NCI-H460 (cell line): ENCODE results near the gene KSR2. TPM values are rescaled to one million over a fixed set of nuclear protein-coding genes. Genes with fewer than 3 reads are reported as not detected.
"Not testable (repeated sequence)": the region's sequence is repeated elsewhere in the genome, so short reads cannot be mapped to it uniquely, and the experiment has no call there.

Source experiments
- DNase-seq: peaks from one replicate; pipeline ENCODE4 v3.0.0-alpha.2; 2016; ENCODE audit warnings: low read depth; ENCODE audit errors: extremely low read depth
- total RNA-seq: library from RNA; depleted of rRNA; stranded (reverse); fragments of >200 nt; shearing (Covaris generic); gene quantifications from 2 replicates; pipeline ENCODE4 v1.2.3, GENCODE V29; 2014

The KSR2 gene
- total RNA-seq, 1 experiment from 2014 or later, result not detected

DNA sequence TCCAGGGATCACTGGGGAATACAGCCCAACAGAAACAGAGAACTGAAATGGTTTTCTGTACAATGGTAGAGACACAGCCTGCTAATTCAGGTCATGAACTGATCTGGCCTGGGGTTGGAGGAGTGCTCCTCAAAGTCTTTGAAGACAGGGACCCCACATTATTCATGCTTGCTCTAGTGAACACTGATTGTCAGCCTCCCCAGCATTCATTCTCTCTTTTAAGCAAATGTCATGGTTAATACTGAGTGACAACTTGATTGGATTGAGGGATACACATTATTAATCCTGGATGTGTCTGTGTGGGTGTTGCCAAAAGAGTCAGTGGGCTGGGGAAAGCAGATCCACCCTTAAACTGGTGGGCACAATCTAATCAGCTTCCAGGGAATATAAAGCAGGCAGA lies 319.0 kb downstream of the KSR2 start:
- no peak for DNase-seq

DNA sequence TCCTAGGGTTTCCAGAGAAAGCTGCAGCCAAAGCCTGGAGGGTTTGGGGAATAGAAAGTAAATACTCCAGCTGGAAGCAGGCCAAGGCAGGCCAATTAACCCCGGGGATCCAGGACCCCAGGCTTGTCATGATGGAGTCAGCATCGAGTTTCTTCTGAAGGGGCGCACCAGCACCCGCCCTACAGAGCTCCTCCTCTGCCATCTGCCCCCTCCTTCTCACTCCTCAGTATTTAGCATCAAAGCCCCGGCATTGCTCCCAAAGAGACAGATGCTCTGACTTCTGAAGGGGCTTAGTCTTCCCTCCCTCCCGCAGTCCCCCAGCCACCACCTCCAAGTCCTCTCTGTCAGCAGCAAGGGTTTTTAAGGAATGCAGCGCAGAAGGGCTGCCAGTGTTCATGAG lies 322.3 kb downstream of the KSR2 start:
- no peak for DNase-seq

GRCh38 chr12:117645473-117645872 lies 323.3 kb downstream of the KSR2 start:
- no peak for DNase-seq

GRCh38 chr12:117643971-117644370 lies 324.8 kb downstream of the KSR2 start:
- no peak for DNase-seq

- DNase-seq, result no peak
Observed at GRCh38 chr12:117641885-117642284, 326.9 kb downstream of the KSR2 start.

DNA sequence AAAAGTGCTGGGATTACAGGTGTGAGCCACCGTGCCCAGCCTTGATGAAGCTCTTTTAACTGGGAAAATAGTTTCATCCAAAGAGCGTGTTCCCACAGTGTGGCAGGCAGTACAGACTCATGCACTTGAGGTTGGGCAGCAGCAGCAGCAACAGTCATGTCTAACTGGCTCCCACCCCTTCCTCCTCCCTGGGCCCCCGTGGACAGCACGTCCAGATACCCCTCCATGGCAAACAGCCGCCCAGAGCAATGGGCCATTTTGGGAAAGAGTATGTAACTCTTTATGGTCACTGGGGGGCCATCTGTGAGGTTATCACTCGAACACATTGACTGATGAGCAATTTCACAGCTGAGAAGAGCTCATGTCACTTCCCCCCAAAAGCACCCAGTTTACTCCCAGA lies 328.3 kb downstream of the KSR2 start:
- no peak for DNase-seq

DNA sequence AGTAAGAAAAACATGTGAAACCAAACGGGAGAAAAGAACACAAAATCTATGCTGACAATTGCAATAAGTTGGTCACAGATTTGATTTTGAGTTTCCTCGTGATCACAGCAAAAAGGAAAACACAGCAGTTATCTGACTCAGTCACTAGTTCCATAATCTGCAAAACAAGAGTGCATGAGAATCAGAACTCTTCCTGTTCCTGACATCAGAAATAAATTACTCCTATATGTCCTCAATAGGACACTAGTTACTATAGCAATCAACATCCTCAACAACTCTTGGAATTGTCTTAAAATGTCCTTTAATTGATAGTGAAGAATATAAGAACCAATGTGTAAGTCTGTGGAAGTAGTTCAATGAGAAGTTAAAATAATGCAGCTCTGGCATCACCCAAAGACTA lies 339.3 kb downstream of the KSR2 start:
- DNase-seq, result no peak

DNA sequence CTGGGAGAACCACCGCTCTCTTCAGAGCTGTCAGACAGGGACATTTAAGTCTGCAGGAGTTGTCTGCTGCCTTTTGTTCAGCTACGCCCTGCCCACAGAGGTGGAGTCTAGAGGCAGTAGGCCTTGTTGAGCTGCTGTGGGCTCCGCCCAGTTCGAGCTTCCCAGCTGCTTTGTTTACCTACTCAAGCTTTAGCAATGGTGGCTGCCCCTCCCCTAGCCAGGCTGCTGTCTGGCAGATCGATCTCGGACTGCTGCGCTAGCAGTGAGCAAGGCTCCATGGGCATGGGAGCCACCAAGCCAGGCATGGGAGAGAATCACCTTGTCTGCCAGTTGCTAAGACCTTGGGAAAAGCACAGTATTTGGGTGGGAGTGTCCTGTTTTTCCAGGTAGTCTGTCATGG lies 340.1 kb downstream of the KSR2 start:
- not testable (repeated sequence) for DNase-seq

GRCh38 chr12:117622741-117623140 lies 346.0 kb downstream of the KSR2 start:
- DNase-seq, result no peak

- no peak for DNase-seq
Observed at GRCh38 chr12:117622087-117622486, 346.7 kb downstream of the KSR2 start.

DNA sequence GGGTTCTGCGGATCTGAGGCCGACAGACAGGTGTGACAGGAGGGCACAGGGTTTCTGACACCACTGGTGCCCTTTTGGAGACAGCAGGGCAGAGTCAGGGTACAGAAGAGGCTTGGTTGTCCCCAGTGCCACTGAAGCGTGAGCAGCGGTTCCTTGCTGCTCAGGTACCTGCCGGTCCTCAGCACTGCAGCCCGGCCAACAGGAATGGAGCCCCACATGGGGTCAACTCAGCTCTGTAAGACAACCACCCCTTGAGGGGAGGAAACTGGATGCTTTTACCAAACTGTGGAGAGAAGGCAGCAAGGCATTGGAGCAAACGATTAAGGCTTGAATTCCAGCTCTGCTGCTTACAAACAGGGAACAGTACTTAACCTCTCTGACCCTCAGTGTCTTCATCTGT lies 361.0 kb downstream of the KSR2 start:
- DNase-seq, result no peak

DNA sequence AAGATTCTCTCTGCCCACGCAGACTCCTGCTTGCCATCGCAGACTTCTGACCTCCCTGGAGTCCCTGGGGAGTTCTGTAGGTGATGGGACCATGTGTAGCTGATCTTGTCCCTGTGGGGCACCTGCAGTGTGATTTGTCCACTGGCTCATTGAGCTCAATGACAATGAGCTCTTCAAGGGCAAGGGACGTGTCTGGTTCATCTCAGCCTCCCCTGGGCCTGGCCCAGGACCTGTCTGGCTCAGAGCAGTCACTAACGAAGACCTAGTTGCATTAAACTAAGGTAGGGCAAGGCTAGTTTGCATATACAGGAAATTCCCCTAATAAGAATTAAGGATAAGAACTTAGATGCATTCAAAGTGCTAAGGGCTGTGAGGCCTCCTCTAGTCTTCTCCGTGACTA lies 361.8 kb downstream of the KSR2 start:
- DNase-seq, result no peak

DNA sequence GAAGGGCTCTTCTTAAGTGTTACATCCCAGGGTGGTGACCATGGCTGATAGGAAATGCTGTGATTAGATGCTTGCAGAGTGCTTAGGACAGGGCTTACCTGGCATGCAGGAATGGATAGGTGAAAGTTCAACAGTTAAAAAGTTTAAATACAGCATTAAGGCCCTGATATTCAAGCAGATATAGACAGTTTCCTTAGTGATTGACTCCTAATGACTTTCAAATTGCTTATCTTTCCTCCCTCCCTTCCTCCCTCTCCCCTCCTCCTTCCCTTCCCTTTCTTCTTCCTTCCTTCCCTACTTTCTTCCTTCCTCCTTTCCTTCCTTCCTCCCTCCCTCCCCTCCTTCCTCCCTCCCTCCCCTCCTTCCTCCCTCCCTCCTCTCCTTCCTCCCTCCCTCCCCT lies 362.8 kb downstream of the KSR2 start:
- no peak for DNase-seq

DNA sequence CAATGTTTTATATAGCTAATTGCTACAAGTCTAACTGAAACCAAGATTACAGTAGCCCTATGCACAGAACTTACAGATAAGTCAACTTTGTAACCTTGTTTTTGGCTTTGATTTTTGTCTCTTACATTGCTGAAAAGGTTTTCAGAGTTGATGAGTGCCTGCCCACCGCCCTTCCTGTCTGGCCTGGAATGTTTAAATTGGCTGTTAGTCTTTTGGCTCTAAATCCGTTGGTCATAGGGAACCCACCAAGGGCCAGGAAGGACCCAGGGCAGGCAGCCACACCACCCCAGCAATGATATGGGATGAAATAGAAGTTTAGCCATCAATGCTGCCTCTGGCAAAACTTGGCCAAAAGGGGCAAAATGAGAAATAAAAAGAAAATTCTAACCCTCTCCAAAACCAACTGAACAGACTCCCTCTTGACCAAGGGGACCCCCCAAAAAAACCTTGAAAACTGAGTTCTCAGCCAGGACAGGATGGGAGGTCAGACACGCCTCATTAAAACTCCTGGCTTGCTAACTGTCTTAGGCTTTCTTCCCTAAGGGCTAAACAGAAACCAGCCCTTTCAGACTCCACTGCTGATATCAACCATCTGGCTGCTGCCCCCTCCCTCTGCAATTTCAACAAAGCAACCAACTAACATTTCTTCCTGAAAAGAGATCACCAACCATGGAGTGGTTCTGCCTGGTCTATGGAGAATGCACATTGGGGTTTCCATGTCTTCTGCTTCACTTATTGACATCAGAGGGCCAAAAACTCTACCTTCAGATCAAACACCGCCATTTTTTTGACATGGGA lies 365.3 kb downstream of the KSR2 start:
- no peak for DNase-seq

GRCh38 chr12:117599849-117600248 lies 368.9 kb downstream of the KSR2 start:
- DNase-seq, result no peak

GRCh38 chr12:117596968-117597367 lies 371.8 kb downstream of the KSR2 start:
- DNase-seq, result no peak

- no peak for DNase-seq
Observed at GRCh38 chr12:117595751-117596150, 373.0 kb downstream of the KSR2 start.

DNA sequence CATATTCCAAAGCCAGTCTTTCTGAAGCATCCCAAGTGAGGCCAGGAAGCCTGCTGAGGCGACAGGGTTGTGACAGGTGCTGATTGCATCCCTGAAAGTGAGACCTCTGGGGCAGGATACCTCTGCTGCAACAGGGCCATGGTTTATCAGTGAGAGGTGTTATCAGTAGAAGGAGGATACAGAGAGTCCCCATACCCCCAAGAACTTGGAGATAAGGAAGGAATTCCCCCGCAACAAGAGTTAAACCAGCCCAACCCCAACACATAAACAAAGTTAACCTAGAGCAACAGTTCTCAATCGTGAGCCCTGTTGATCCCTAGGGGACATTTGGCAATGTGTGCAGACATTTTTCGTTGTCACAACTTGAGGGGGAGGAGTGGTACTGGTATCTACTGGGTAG lies 374.3 kb downstream of the KSR2 start:
- DNase-seq, result no peak

DNA sequence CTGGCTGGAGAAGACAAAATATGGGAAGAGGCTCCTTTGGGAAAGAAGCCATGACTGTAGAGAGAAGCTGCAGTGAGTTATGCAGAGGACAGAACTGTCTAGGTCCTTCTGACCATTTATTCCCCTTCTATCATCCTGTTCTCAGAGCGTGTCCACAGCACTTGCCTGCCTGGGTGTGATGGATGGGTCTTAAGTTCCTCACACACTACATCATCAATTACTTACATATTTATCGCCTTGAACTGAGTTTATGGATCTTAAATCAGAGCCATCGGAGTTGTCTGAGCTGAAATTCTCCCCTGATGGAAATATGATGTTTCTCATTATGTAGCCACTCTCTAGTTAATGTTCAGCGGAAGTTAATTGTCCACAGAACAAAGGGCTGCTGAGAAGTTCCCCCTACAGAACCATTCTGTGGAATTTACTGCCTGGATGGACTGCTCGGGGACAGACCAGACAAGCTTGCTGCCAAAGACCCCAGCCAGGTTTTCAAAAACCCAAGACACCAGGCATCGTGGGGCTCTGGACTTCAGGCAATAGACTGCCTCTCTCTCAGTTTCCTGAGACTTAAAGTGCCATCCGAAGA lies 374.9 kb downstream of the KSR2 start:
- no peak for DNase-seq

GRCh38 chr12:117592588-117593305 lies 376.0 kb downstream of the KSR2 start:
- DNase-seq, result no peak

DNA sequence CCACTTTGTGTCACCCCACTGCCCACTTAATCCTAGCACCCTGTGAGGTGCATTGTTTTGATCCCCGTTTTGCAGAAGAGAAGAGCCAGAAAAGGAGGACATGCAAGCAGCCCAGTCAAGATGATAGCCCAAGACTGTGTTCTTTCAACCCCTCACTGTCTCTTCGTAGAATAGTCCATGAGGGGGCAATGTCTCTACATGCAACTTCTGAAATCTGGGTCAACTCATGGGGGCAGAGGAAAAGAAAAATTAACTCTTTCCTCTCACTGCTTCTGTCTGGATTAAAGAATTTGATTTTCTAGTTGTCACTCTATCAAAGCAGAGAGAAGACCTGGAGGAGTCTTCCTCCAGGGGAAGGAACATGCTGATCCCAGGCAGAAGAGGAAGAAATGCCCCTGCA lies 377.8 kb downstream of the KSR2 start:
- no peak for DNase-seq

- no peak for DNase-seq
Observed at GRCh38 chr12:117590386-117590785, 378.4 kb downstream of the KSR2 start.
